IPS-15b (cell line): ENCODE results near the gene GABBR2.
"Not testable (repeated sequence)": the region's sequence is repeated elsewhere in the genome, so short reads cannot be mapped to it uniquely, and the experiment has no call there.

Experiments
- H3K27me3 ChIP-seq: one replicate; pipeline ENCODE4 v1.6.1; 2013; ENCODE audit warnings: low read length; ENCODE audit not compliant: control insufficient read depth, insufficient read depth
- H3K36me3 ChIP-seq: one replicate; pipeline ENCODE4 v1.6.1; 2013; ENCODE audit warnings: low read length; ENCODE audit not compliant: control insufficient read depth, insufficient read depth
- H3K4me1 ChIP-seq: one replicate; pipeline ENCODE4 v1.6.1; 2013; ENCODE audit warnings: mild to moderate bottlenecking, low read length; ENCODE audit not compliant: control insufficient read depth, insufficient read depth
- H3K4me3 ChIP-seq: one replicate; pipeline ENCODE4 v1.5.1; 2013; ENCODE audit warnings: low read depth, low read length
- H3K9ac ChIP-seq: one replicate; pipeline ENCODE4 v1.6.1; 2013; ENCODE audit warnings: low read depth, mild to moderate bottlenecking, low read length
- H3K9me3 ChIP-seq: one replicate; pipeline ENCODE4 v1.6.1; 2013; ENCODE audit warnings: mild to moderate bottlenecking, low read length; ENCODE audit not compliant: control insufficient read depth, insufficient read depth

GABBR2 gene

GRCh38 chr9:98665501-98665900, 43.2 kb downstream of the GABBR2 start:
- Histone ChIP-seq H3K9me3 (no peaks in the 10 kb centered on the region), H3K36me3 (no peaks in the 10 kb centered on the region), H3K4me1 (peaks cover 3% of the 10 kb centered on the region), H3K27me3 (peaks cover 2% of the 10 kb centered on the region), H3K4me3 (no peak overlapping the region), H3K9ac (no peak overlapping the region)

GRCh38 chr9:98660541-98660940, 48.2 kb downstream of the GABBR2 start:
- Histone ChIP-seq H3K9me3 (no peaks in the 10 kb centered on the region), H3K4me1 (no peaks in the 10 kb centered on the region), H3K4me3 (no peak overlapping the region), H3K27me3 (peaks cover 2% of the 10 kb centered on the region), H3K36me3 (no peaks in the 10 kb centered on the region), H3K9ac (no peak overlapping the region)

- Histone ChIP-seq H3K9ac (no peak overlapping the region), H3K4me1 (no peaks in the 10 kb centered on the region), H3K36me3 (no peaks in the 10 kb centered on the region), H3K9me3 (no peaks in the 10 kb centered on the region), H3K27me3 (peaks cover 2% of the 10 kb centered on the region), H3K4me3 (no peak overlapping the region)
Observed at GRCh38 chr9:98658951-98659351, 49.8 kb downstream of the GABBR2 start.

- no peaks in the 10 kb centered on the region for H3K9me3 ChIP-seq
- no peaks in the 10 kb centered on the region for H3K36me3 ChIP-seq
- H3K27me3 ChIP-seq, result peaks cover 2% of the 10 kb centered on the region
- H3K9ac ChIP-seq, result no peak overlapping the region
- no peaks in the 10 kb centered on the region for H3K4me1 ChIP-seq
- H3K4me3 ChIP-seq, result no peak overlapping the region
Observed at GRCh38 chr9:98657897-98658296, 50.8 kb downstream of the GABBR2 start.

- Histone ChIP-seq H3K4me1 (no peaks in the 10 kb centered on the region), H3K9ac (no peak overlapping the region), H3K4me3 (no peak overlapping the region), H3K27me3 (no peaks in the 10 kb centered on the region), H3K36me3 (no peaks in the 10 kb centered on the region), H3K9me3 (no peaks in the 10 kb centered on the region)
Observed at GRCh38 chr9:98656511-98656910, 52.2 kb downstream of the GABBR2 start.

- H3K9me3 ChIP-seq, H3K4me1 ChIP-seq, H3K27me3 ChIP-seq, H3K36me3 ChIP-seq, H3K4me3 ChIP-seq, H3K9ac ChIP-seq: not testable (repeated sequence)
Observed at GRCh38 chr9:98655428-98655827, 53.3 kb downstream of the GABBR2 start.

- Histone ChIP-seq H3K27me3 (no peaks in the 10 kb centered on the region), H3K4me3 (no peak overlapping the region), H3K9me3 (no peaks in the 10 kb centered on the region), H3K9ac (no peak overlapping the region), H3K4me1 (no peaks in the 10 kb centered on the region), H3K36me3 (no peaks in the 10 kb centered on the region)
Observed at GRCh38 chr9:98654247-98654646, 54.5 kb downstream of the GABBR2 start.

GRCh38 chr9:98652741-98653140, 56.0 kb downstream of the GABBR2 start:
- Histone ChIP-seq H3K4me3 (no peak overlapping the region), H3K27me3 (no peaks in the 10 kb centered on the region), H3K9ac (no peak overlapping the region), H3K4me1 (no peaks in the 10 kb centered on the region), H3K36me3 (no peaks in the 10 kb centered on the region), H3K9me3 (no peaks in the 10 kb centered on the region)

GRCh38 chr9:98652302-98652701, 56.4 kb downstream of the GABBR2 start:
- Histone ChIP-seq H3K4me3 (no peak overlapping the region), H3K27me3 (no peaks in the 10 kb centered on the region), H3K4me1 (no peaks in the 10 kb centered on the region), H3K9me3 (no peaks in the 10 kb centered on the region), H3K9ac (no peak overlapping the region), H3K36me3 (no peaks in the 10 kb centered on the region)

- Histone ChIP-seq H3K36me3 (no peaks in the 10 kb centered on the region), H3K9ac (no peak overlapping the region), H3K9me3 (no peaks in the 10 kb centered on the region), H3K4me3 (no peak overlapping the region), H3K4me1 (no peaks in the 10 kb centered on the region), H3K27me3 (no peaks in the 10 kb centered on the region)
Observed at GRCh38 chr9:98647236-98647635, 61.5 kb downstream of the GABBR2 start.

- Histone ChIP-seq H3K36me3 (no peaks in the 10 kb centered on the region), H3K9me3 (no peaks in the 10 kb centered on the region), H3K27me3 (no peaks in the 10 kb centered on the region), H3K4me3 (no peak overlapping the region), H3K9ac (no peak overlapping the region), H3K4me1 (no peaks in the 10 kb centered on the region)
Observed at GRCh38 chr9:98644011-98644410, 64.7 kb downstream of the GABBR2 start.

- no peak overlapping the region for H3K9ac ChIP-seq
- H3K4me3 ChIP-seq, result no peak overlapping the region
- H3K36me3 ChIP-seq, result no peaks in the 10 kb centered on the region
- H3K27me3 ChIP-seq, result no peaks in the 10 kb centered on the region
- H3K4me1 ChIP-seq, result no peaks in the 10 kb centered on the region
- H3K9me3 ChIP-seq, result no peaks in the 10 kb centered on the region
Observed at GRCh38 chr9:98642661-98643312, 65.9 kb downstream of the GABBR2 start.
